H9 (cell line): ENCODE results near the gene KIF16B. TPM values are rescaled to one million over a fixed set of nuclear protein-coding genes. Genes with fewer than 3 reads are reported as not detected.

Experiments
- DNase-seq: peaks from one replicate; pipeline ENCODE4 v3.0.0-alpha.2; 2017
- H2AFZ ChIP-seq: one replicate; pipeline ENCODE4 v1.6.1; 2013; ENCODE audit warnings: mild to moderate bottlenecking, low read length, control low read depth, moderate library complexity
- H2AK5ac ChIP-seq: 2 replicates; pipeline ENCODE4 v1.6.1; 2013; ENCODE audit warnings: low read length, control low read depth, mixed read lengths; ENCODE audit not compliant: insufficient read length
- H2BK120ac ChIP-seq: one replicate; pipeline ENCODE4 v1.6.1; 2013; ENCODE audit warnings: low read depth, mild to moderate bottlenecking, low read length, control low read depth, inconsistent platforms; ENCODE audit not compliant: poor library complexity, severe bottlenecking
- H2BK12ac ChIP-seq: 2 replicates; pipeline ENCODE4 v1.6.1; 2013; ENCODE audit warnings: low read length, control low read depth, mixed read lengths, low read depth; ENCODE audit not compliant: insufficient read length
- H2BK15ac ChIP-seq: 2 replicates; pipeline ENCODE4 v1.6.1; 2013; ENCODE audit warnings: low read depth, low read length, control low read depth
- H2BK20ac ChIP-seq: one replicate; pipeline ENCODE4 v1.6.1; 2013; ENCODE audit warnings: low read depth, mild to moderate bottlenecking, low read length, control low read depth, inconsistent platforms; ENCODE audit not compliant: poor library complexity, severe bottlenecking
- H2BK5ac ChIP-seq: 2 replicates; pipeline ENCODE4 v1.6.1; 2013; ENCODE audit warnings: low read length, control low read depth, mixed read lengths; ENCODE audit not compliant: insufficient read length
- H3K14ac ChIP-seq: 2 replicates; pipeline ENCODE4 v1.6.1; 2013; ENCODE audit warnings: low read length, control low read depth; ENCODE audit not compliant: insufficient read depth
- H3K18ac ChIP-seq: 2 replicates; pipeline ENCODE4 v1.6.1; 2013; ENCODE audit warnings: low read depth, mild to moderate bottlenecking, mixed read lengths, low read length, control low read depth; ENCODE audit not compliant: insufficient read length
- H3K23ac ChIP-seq: 2 replicates; pipeline ENCODE4 v1.6.1; 2013; ENCODE audit warnings: low read length, control low read depth, mixed read lengths, low read depth; ENCODE audit not compliant: insufficient read length
- H3K23me2 ChIP-seq: 2 replicates; pipeline ENCODE4 v1.6.1; 2013; ENCODE audit warnings: low read depth, mild to moderate bottlenecking, mixed read lengths, low read length, control low read depth; ENCODE audit not compliant: insufficient read length, poor library complexity, severe bottlenecking
- H3K27ac ChIP-seq: 2 replicates; pipeline ENCODE4 v1.5.1; 2013; ENCODE audit warnings: low read length, control low read depth, mixed read lengths, low read depth; ENCODE audit not compliant: insufficient read length
- H3K27me3 ChIP-seq: 2 replicates; pipeline ENCODE4 v1.6.1; 2013; ENCODE audit warnings: low read length, control low read depth, inconsistent platforms; ENCODE audit not compliant: insufficient read depth
- H3K4ac ChIP-seq: 2 replicates; pipeline ENCODE4 v1.6.1; 2013; ENCODE audit warnings: low read depth, mild to moderate bottlenecking, control low read depth, inconsistent platforms, low read length, moderate library complexity
- H3K4me1 ChIP-seq: 2 replicates; pipeline ENCODE4 v1.6.1; 2013; ENCODE audit warnings: low read length, control low read depth, inconsistent platforms; ENCODE audit not compliant: insufficient read depth
- H3K4me2 ChIP-seq: 2 replicates; pipeline ENCODE4 v1.6.1; 2013; ENCODE audit warnings: low read length, control low read depth, mixed read lengths; ENCODE audit not compliant: insufficient read length, insufficient read depth
- H3K56ac ChIP-seq: 2 replicates; pipeline ENCODE4 v1.6.1; 2013; ENCODE audit warnings: low read depth, mild to moderate bottlenecking, mixed read lengths, low read length, control low read depth; ENCODE audit not compliant: insufficient read length
- H3K79me1 ChIP-seq: 2 replicates; pipeline ENCODE4 v1.6.1; 2013; ENCODE audit warnings: low read depth, mild to moderate bottlenecking, moderate library complexity, low read length, control low read depth, inconsistent platforms; ENCODE audit not compliant: insufficient read depth, poor library complexity, severe bottlenecking
- H3K79me2 ChIP-seq: 2 replicates; pipeline ENCODE4 v1.6.1; 2013; ENCODE audit warnings: low read length, control low read depth, inconsistent platforms; ENCODE audit not compliant: insufficient read depth
- H3K9ac ChIP-seq: 2 replicates; pipeline ENCODE4 v1.6.1; 2013; ENCODE audit warnings: low read length, control low read depth, mixed read lengths; ENCODE audit not compliant: insufficient read length; ENCODE audit errors: extremely low read depth
- H3K9me3 ChIP-seq: one replicate; pipeline ENCODE4 v1.6.1; 2013; ENCODE audit warnings: low read depth, low read length, inconsistent platforms; ENCODE audit not compliant: control insufficient read depth
- H3T11ph ChIP-seq: one replicate; pipeline ENCODE4 v1.6.1; 2013; ENCODE audit warnings: mild to moderate bottlenecking, low read length, control low read depth, inconsistent platforms
- H4K20me1 ChIP-seq: one replicate; pipeline ENCODE4 v1.6.1; 2013; ENCODE audit not compliant: control insufficient read depth, insufficient read length, insufficient read depth
- H4K5ac ChIP-seq: 2 replicates; pipeline ENCODE4 v1.6.1; 2013; ENCODE audit warnings: low read depth, mild to moderate bottlenecking, mixed read lengths, low read length, control low read depth; ENCODE audit not compliant: insufficient read length
- H4K8ac ChIP-seq: replicated peaks from 2 replicates; pipeline ENCODE4 v1.6.1; 2013; ENCODE audit warnings: low read length, control low read depth, mixed read lengths, low read depth; ENCODE audit not compliant: insufficient read length
- H4K91ac ChIP-seq: 2 replicates; pipeline ENCODE4 v1.6.1; 2013; ENCODE audit warnings: low read depth, mild to moderate bottlenecking, moderate library complexity, mixed read lengths, low read length, control low read depth; ENCODE audit not compliant: insufficient read length
- H3K27ac Mint-ChIP-seq, 3 experiments: 2 replicates in 2 of 3; 3 replicates in 1 of 3; pipeline ENCODE4 v1.8.0; 2020 to 2021; ENCODE audit warnings: mixed read lengths in 3 of 3, mild to moderate bottlenecking in 1 of 3, moderate library complexity in 1 of 3
- H3K27me3 Mint-ChIP-seq: 2 replicates; pipeline ENCODE4 v1.8.0; 2021; ENCODE audit warnings: low read depth, mild to moderate bottlenecking, moderate library complexity, mixed read lengths
- H3K36me3 Mint-ChIP-seq, 3 experiments: 2 replicates in 2 of 3; 3 replicates in 1 of 3; pipeline ENCODE4 v1.8.0; 2020 to 2021; ENCODE audit warnings: low read depth in 3 of 3, mixed read lengths in 3 of 3; ENCODE audit not compliant: insufficient read depth in 1 of 3
- H3K4me1 Mint-ChIP-seq, 2 experiments: 2 replicates each; pipeline ENCODE4 v1.8.0; 2020; ENCODE audit warnings: mixed read lengths in 2 of 2
- H3K4me3 Mint-ChIP-seq, 2 experiments: 2 replicates in 1 of 2; 3 replicates in 1 of 2; pipeline ENCODE4 v1.8.0; 2020 to 2021; ENCODE audit warnings: mild to moderate bottlenecking in 2 of 2, mixed read lengths in 2 of 2, moderate library complexity in 1 of 2
- H3K9me3 Mint-ChIP-seq, 2 experiments: 2 replicates in 1 of 2; 3 replicates in 1 of 2; pipeline ENCODE4 v1.8.0; 2020; ENCODE audit warnings: mild to moderate bottlenecking in 2 of 2, mixed read lengths in 2 of 2, moderate library complexity in 1 of 2
- CTCF ChIP-seq: fragments of 200-600 bp; sonication (generic); conservative IDR thresholded peaks from 3 replicates; pipeline ENCODE4 v1.8.0; 2021; ENCODE audit warnings: antibody characterized with exemption, mild to moderate bottlenecking
- WGBS: extraction: QIAGEN DNeasy Blood & Tissue Kit; methylation state at CpG from one replicate; pipeline ENCODE4 v1.1.7; 2013; ENCODE audit warnings: missing lambda C conversion rate, low lambda C conversion rate, mixed read lengths; ENCODE audit not compliant: insufficient read length; ENCODE audit errors: extremely low coverage; 5-methylcytosine and 5-hydroxymethylcytosine counted together
- total RNA-seq: library from RNA; stranded (reverse); gene quantifications from 2 replicates; pipeline ENCODE4 v1.2.1, GENCODE V29; 2021

The KIF16B gene
- total RNA-seq, 1 experiment from 2014 or later: 7.4 TPM

GRCh38 chr20:16287776-16288175 is 285.5 kb downstream of the KIF16B start:
- Mint-ChIP-seq H3K4me1 (peaks cover 23 to 24% of the 10 kb centered on the region in 2 experiments), H3K9me3 (no peaks in the 10 kb centered on the region; a peak in 1 of 5 replicates), H3K4me3 (no peak overlapping the region), H3K27ac (no peak overlapping the region), H3K36me3 (peaks cover 0 to 11% (median 3%) of the 10 kb centered on the region in 3 experiments; a peak in 4 of 7 replicates), H3K27me3 (no peaks in the 10 kb centered on the region)
- Histone ChIP-seq H2BK12ac (no peak overlapping the region), H3K27ac (no peak overlapping the region), H2BK120ac (no peak overlapping the region), H3K4me2 (no peak overlapping the region), H3K79me1 (no peaks in the 10 kb centered on the region), H4K5ac (no peak overlapping the region), H2BK5ac (no peak overlapping the region), H3K27me3 (no peaks in the 10 kb centered on the region), H3K4me1 (peaks cover 2% of the 10 kb centered on the region; the same call in 1 of the 2 replicates), H3K23ac (no peak overlapping the region), H3K9ac (no peak overlapping the region), H3K9me3 (no peaks in the 10 kb centered on the region), H2AFZ (no peak overlapping the region), H3K79me2 (no peaks in the 10 kb centered on the region), H2BK15ac (no peak overlapping the region), H3K56ac (no peak overlapping the region), H3K4ac (no peak overlapping the region), H3K23me2 (no peaks in the 10 kb centered on the region), H4K91ac (no peak overlapping the region), H2AK5ac (no peak overlapping the region), H4K8ac (no peak overlapping the region), H4K20me1 (no peaks in the 10 kb centered on the region), H3K18ac (no peak overlapping the region), H2BK20ac (no peak overlapping the region), H3K14ac (no peak overlapping the region), H3T11ph (no peak overlapping the region)
- no peak for TF ChIP-seq CTCF
- no peak for DNase-seq
- WGBS: no CpG with 5 or more reads among the region's 2 CpGs
